HepG2 (cell line): ENCODE results near the gene RAD51. TPM values are rescaled to one million over a fixed set of nuclear protein-coding genes. Genes with fewer than 3 reads are reported as not detected.

ENCODE experiments used
- BRD4 ChIP-seq: sonication (generic); formaldehyde crosslinking; IDR thresholded peaks from 2 replicates; pipeline ENCODE4 v1.4.0; 2020; ENCODE audit warnings: missing genetic modification reagents
- CENPBD1 ChIP-seq: sonication (generic); formaldehyde crosslinking; IDR thresholded peaks from 2 replicates; pipeline ENCODE4 v1.8.0; 2022; ENCODE audit warnings: missing genetic modification reagents, low read depth, mild to moderate bottlenecking, borderline replicate concordance
- EED ChIP-seq: sonication (generic); formaldehyde crosslinking; IDR thresholded peaks from 2 replicates; pipeline ENCODE4 v1.5.0; 2020; ENCODE audit warnings: mild to moderate bottlenecking, missing genetic modification reagents
- FOXM1 ChIP-seq: sonication (generic); formaldehyde crosslinking; IDR thresholded peaks from 2 replicates; pipeline ENCODE4 v1.5.0; 2020; ENCODE audit warnings: missing genetic modification reagents
- GATAD1 ChIP-seq: IDR thresholded peaks from 2 replicates; pipeline ENCODE4 v1.6.1; 2016; ENCODE audit warnings: missing genetic modification reagents, missing compliant biosample characterization
- HOXA5 ChIP-seq: sonication (generic); formaldehyde crosslinking; IDR thresholded peaks from 2 replicates; pipeline ENCODE4 v1.4.0; 2020; ENCODE audit warnings: missing genetic modification reagents
- MAFK ChIP-seq, 2 experiments: IDR thresholded peaks in 1 of 2; conservative IDR thresholded peaks in 1 of 2; 2 replicates each; pipeline ENCODE4 v1.6.1; 2011; ENCODE audit warnings: improper control_type of control experiment in 2 of 2, low read length in 2 of 2
- MYPOP ChIP-seq: sonication (generic); formaldehyde crosslinking; IDR thresholded peaks from 2 replicates; pipeline ENCODE4 v1.8.1; 2023; ENCODE audit warnings: mild to moderate bottlenecking, moderate library complexity, missing genetic modification reagents
- ZNF329 ChIP-seq: sonication (generic); formaldehyde crosslinking; IDR thresholded peaks from 2 replicates; pipeline ENCODE4 v1.9.0; 2021; ENCODE audit warnings: low read depth, mild to moderate bottlenecking, missing genetic modification reagents
- ZNF44 ChIP-seq: sonication (generic); formaldehyde crosslinking; IDR thresholded peaks from 2 replicates; pipeline ENCODE4 v1.5.1; 2020; ENCODE audit warnings: mild to moderate bottlenecking, missing genetic modification reagents
- ZNF496 ChIP-seq: sonication (generic); formaldehyde crosslinking; IDR thresholded peaks from 2 replicates; pipeline ENCODE4 v1.8.1; 2023; ENCODE audit warnings: mild to moderate bottlenecking, moderate library complexity, missing genetic modification reagents; ENCODE audit not compliant: insufficient replicate concordance
- ZNF503 ChIP-seq: sonication (generic); formaldehyde crosslinking; IDR thresholded peaks from 2 replicates; pipeline ENCODE4 v1.4.0; 2020; ENCODE audit warnings: missing genetic modification reagents
- ZNF589 ChIP-seq: sonication (generic); formaldehyde crosslinking; conservative IDR thresholded peaks from 2 replicates; pipeline ENCODE4 v1.8.0; 2022; ENCODE audit warnings: mild to moderate bottlenecking, moderate library complexity, missing genetic modification reagents
- ZNF652 ChIP-seq: IDR thresholded peaks from 2 replicates; pipeline ENCODE4 v1.6.1; 2016; ENCODE audit warnings: low read depth, borderline replicate concordance
- polyA plus RNA-seq, 8 experiments: library from polyadenylated mRNA; depleted of rRNA in 3 of 8; stranded (reverse) in 7 of 8; unstranded in 1 of 8; fragments of >200 nt; fragmentation: Illumina TruSeq in 4 of 8; extraction: Trizol in 4 of 8; gene quantifications; 2 replicates each; pipeline versions ENCODE4 v1.2.1 to v1.2.3, GENCODE V29; 2011 to 2016; ENCODE audit warnings: low read depth in 4 of 8, missing spikeins in 1 of 8, mixed read lengths in 1 of 8; ENCODE audit not compliant: insufficient read depth in 1 of 8
- total RNA-seq, 5 experiments: library from RNA; depleted of rRNA; stranded (reverse); fragments of >200 nt; fragmentation: Illumina TruSeq; extraction: Trizol; gene quantifications; 2 replicates each; pipeline ENCODE4 v1.2.3, GENCODE V29; 2016; ENCODE audit warnings: low read depth in 1 of 5
- TF ChIP-seq, protein P1 (sequence below): sonication (generic); formaldehyde crosslinking; IDR thresholded peaks from 2 replicates; pipeline ENCODE4 v1.4.0; 2020; ENCODE audit warnings: missing genetic modification reagents
- TF ChIP-seq, protein P2 (sequence below): sonication (generic); formaldehyde crosslinking; conservative IDR thresholded peaks from 2 replicates; pipeline ENCODE4 v1.8.0; 2022; ENCODE audit warnings: mild to moderate bottlenecking, moderate library complexity, missing genetic modification reagents

The RAD51 gene
- total and polyA plus RNA-seq, 2 of the 13 experiments (the other 11 are each of a cell fraction or from before 2014, with no cell fraction given) = 8.5 to 12.8 TPM

DNA sequence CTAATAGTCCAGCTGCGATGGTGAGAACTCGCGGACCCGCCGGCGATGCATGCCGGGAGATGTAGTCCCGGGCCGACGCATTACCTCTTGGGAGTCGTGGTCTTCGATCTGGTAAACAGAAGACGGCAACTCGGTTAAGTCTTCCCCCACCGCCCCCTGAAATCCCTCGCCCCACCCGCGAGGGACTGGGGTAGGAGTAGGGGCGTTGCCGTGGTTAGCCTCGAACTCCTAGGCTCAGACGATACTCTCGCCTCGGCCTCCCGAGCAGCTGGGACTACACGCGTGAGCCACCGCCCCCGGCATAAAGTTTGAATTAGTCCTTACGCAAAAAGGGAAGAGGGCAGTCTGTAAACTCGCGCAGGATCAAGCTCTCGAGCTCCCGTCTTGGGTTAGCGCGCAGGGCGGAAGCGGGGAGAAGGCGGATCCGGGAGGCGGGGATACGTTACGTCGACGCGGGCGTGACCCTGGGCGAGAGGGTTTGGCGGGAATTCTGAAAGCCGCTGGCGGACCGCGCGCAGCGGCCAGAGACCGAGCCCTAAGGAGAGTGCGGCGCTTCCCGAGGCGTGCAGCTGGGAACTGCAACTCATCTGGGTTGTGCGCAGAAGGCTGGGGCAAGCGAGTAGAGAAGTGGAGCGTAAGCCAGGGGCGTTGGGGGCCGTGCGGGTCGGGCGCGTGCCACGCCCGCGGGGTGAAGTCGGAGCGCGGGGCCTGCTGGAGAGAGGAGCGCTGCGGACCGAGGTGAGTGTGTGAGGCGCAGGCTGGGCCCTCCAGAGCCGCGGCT, at the start of gene RAD51 (continued):
- TF ChIP-seq ZNF503 (CRISPR knock-in tag) (peak; percentile 46), CENPBD1 (CRISPR knock-in tag) (no peak), FOXM1 (CRISPR knock-in tag) (no peak; the same call in 1 of the 2 replicates), HOXA5 (CRISPR knock-in tag) (peak; percentile 77; the same call in 1 of the 2 replicates), ZNF44 (CRISPR knock-in tag) (no peak), BRD4 (peak; percentile 5; the same call in 1 of the 2 replicates), ZNF496 (CRISPR knock-in tag) (no peak), GATAD1 (CRISPR knock-in tag) (peak; percentile 90), ZNF329 (CRISPR knock-in tag) (no peak), ZNF589 (CRISPR knock-in tag) (no peak), MAFK (conservative IDR thresholded peaks at IDR 0.05 in 1 of 2, IDR thresholded peaks at IDR 0.05 in 1 of 2; ENCODE audit: low read length in 2 of 2) (no peak), EED (CRISPR knock-in tag) (0 out of 2 replicates have a peak, but pooled peaks have one; percentile 22), ZNF652 (CRISPR knock-in tag) (no peak), MYPOP (CRISPR knock-in tag) (peak; percentile 90)
- TF ChIP-seq, protein P1, sequence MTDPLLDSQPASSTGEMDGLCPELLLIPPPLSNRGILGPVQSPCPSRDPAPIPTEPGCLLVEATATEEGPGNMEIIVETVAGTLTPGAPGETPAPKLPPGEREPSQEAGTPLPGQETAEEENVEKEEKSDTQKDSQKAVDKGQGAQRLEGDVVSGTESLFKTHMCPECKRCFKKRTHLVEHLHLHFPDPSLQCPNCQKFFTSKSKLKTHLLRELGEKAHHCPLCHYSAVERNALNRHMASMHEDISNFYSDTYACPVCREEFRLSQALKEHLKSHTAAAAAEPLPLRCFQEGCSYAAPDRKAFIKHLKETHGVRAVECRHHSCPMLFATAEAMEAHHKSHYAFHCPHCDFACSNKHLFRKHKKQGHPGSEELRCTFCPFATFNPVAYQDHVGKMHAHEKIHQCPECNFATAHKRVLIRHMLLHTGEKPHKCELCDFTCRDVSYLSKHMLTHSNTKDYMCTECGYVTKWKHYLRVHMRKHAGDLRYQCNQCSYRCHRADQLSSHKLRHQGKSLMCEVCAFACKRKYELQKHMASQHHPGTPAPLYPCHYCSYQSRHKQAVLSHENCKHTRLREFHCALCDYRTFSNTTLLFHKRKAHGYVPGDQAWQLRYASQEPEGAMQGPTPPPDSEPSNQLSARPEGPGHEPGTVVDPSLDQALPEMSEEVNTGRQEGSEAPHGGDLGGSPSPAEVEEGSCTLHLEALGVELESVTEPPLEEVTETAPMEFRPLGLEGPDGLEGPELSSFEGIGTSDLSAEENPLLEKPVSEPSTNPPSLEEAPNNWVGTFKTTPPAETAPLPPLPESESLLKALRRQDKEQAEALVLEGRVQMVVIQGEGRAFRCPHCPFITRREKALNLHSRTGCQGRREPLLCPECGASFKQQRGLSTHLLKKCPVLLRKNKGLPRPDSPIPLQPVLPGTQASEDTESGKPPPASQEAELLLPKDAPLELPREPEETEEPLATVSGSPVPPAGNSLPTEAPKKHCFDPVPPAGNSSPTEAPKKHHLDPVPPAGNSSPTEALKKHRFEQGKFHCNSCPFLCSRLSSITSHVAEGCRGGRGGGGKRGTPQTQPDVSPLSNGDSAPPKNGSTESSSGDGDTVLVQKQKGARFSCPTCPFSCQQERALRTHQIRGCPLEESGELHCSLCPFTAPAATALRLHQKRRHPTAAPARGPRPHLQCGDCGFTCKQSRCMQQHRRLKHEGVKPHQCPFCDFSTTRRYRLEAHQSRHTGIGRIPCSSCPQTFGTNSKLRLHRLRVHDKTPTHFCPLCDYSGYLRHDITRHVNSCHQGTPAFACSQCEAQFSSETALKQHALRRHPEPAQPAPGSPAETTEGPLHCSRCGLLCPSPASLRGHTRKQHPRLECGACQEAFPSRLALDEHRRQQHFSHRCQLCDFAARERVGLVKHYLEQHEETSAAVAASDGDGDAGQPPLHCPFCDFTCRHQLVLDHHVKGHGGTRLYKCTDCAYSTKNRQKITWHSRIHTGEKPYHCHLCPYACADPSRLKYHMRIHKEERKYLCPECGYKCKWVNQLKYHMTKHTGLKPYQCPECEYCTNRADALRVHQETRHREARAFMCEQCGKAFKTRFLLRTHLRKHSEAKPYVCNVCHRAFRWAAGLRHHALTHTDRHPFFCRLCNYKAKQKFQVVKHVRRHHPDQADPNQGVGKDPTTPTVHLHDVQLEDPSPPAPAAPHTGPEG = 0 out of 2 replicates have a peak, but pooled peaks have one; percentile 19
- TF ChIP-seq, protein P2, sequence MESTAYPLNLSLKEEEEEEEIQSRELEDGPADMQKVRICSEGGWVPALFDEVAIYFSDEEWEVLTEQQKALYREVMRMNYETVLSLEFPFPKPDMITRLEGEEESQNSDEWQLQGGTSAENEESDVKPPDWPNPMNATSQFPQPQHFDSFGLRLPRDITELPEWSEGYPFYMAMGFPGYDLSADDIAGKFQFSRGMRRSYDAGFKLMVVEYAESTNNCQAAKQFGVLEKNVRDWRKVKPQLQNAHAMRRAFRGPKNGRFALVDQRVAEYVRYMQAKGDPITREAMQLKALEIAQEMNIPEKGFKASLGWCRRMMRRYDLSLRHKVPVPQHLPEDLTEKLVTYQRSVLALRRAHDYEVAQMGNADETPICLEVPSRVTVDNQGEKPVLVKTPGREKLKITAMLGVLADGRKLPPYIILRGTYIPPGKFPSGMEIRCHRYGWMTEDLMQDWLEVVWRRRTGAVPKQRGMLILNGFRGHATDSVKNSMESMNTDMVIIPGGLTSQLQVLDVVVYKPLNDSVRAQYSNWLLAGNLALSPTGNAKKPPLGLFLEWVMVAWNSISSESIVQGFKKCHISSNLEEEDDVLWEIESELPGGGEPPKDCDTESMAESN (CRISPR knock-in tag) = peak; percentile 84; the same call in 1 of the 2 replicates
